Uterus (tissue), 2 donors: ENCODE results near the gene PSMC3.

ENCODE experiments used
- CTCF ChIP-seq, 4 experiments: fragments of 200-600 bp in 2 of 4; fragments of 450-650 bp in 2 of 4; sonication (generic) in 2 of 4; IDR thresholded peaks; one replicate each; pipeline ENCODE4 v1.5.1; 2016 to 2019; ENCODE audit warnings: antibody characterized with exemption in 4 of 4, mild to moderate bottlenecking in 2 of 4, moderate library complexity in 1 of 4
- POLR2A ChIP-seq, 2 donors: fragments of 450-650 bp; IDR thresholded peaks; one replicate each; pipeline ENCODE4 v1.6.1; 2016; ENCODE audit warnings: antibody characterized with exemption in 2 of 2, mild to moderate bottlenecking in 1 of 2, moderate library complexity in 1 of 2

DNA sequence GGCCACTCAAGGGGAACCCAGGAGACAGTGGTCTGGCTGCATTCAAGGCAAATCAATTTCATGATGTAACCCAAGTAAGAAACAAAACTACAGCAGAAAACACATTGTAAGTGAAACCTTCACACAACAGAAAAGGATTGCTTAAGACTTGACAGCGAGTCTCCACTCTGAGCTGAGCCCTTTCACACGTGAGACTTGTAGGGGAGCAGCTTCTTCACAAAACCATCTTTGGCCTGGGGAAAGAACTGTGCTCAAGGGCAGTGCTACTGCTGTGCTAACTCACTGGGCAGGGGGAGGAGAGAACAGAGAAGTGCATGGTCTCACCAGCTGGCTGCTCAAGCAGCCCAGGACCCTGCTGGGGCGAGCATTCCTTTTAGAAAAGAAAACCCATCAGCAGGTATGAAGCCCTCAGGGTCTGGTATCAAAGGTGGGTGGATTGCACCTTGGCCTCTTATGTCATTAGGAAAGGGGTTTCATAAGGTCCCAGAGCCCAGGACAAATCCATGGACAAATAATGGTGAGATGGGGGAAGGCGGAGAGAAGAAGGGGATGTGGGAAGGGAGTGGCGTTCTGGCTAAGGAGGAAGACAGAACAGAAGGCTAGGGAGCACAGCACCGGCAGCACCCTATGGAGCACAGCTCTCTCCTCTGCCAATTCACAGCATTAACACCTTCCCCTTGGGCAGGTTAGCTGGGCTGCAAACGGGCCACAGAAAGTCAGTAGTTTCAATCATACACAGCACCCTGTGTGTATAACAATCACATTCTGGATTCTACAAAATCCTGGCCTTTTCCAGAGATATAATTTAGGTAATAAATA, 43.3 kb upstream of the PSMC3 start:
- TF ChIP-seq CTCF (IDR thresholded peaks at IDR 0.05) (no peak), POLR2A (IDR thresholded peaks at IDR 0.05) (no peak)
